Measurements from ENCODE around the gene KRT85.

GRCh38 chr12:52335598-52336262 lies 31.6 kb downstream of the KRT85 start:
- TF ChIP-seq CTCF (IDR thresholded peaks at IDR 0.05; ENCODE audit: insufficient read depth, low read length, poor library complexity, severe bottlenecking) = no peak
- no peak for TF ChIP-seq EZH2phosphoT487 (conservative IDR thresholded peaks at IDR 0.05; ENCODE audit: low read length)
